Neuronal stem cell (in vitro differentiated cells): Measurements from ENCODE around the gene TM9SF1.
A peak's percentile ranks its signal among the peaks of the same experiment; 100 is the strongest.

ENCODE experiments used
- DNase-seq: peaks from one replicate; pipeline ENCODE4 v3.0.0-alpha.2; 2013; ENCODE audit warnings: low spot score
- H2AFZ ChIP-seq: one replicate; pipeline ENCODE4 v1.6.1; 2013; ENCODE audit warnings: mild to moderate bottlenecking, low read length, inconsistent platforms
- H2AK5ac ChIP-seq: 2 replicates; pipeline ENCODE4 v1.6.1; 2013; ENCODE audit warnings: low read depth, mild to moderate bottlenecking, inconsistent platforms, low read length, moderate library complexity, mixed read lengths
- H2BK120ac ChIP-seq: 2 replicates; pipeline ENCODE4 v1.6.1; 2013; ENCODE audit warnings: low read depth, mild to moderate bottlenecking, inconsistent platforms, low read length, moderate library complexity, mixed read lengths
- H2BK12ac ChIP-seq: one replicate; pipeline ENCODE4 v1.6.1; 2013; ENCODE audit warnings: low read length, inconsistent platforms
- H2BK15ac ChIP-seq: 2 replicates; pipeline ENCODE4 v1.6.1; 2013; ENCODE audit warnings: mild to moderate bottlenecking, low read length, inconsistent platforms, mixed read lengths
- H2BK5ac ChIP-seq: one replicate; pipeline ENCODE4 v1.6.1; 2013; ENCODE audit warnings: inconsistent platforms, mild to moderate bottlenecking, low read length, moderate library complexity
- H3K14ac ChIP-seq: one replicate; pipeline ENCODE4 v1.6.1; 2013; ENCODE audit warnings: low read length, inconsistent platforms
- H3K18ac ChIP-seq: 2 replicates; pipeline ENCODE4 v1.6.1; 2013; ENCODE audit warnings: low read length, inconsistent platforms
- H3K23ac ChIP-seq: 2 replicates; pipeline ENCODE4 v1.6.1; 2013; ENCODE audit warnings: low read depth, mild to moderate bottlenecking, mixed read lengths, low read length, inconsistent platforms; ENCODE audit not compliant: poor library complexity
- H3K27ac ChIP-seq: replicated peaks from 3 replicates; pipeline ENCODE4 v1.5.1; 2013; ENCODE audit warnings: low read length, inconsistent platforms
- H3K27me3 ChIP-seq, 3 experiments: 2 replicates each; pipeline ENCODE4 v1.6.1; 2013; ENCODE audit warnings: low read length in 3 of 3, mild to moderate bottlenecking in 2 of 3, inconsistent platforms in 1 of 3, low read depth in 1 of 3, mixed read lengths in 1 of 3, moderate library complexity in 1 of 3; ENCODE audit not compliant: control insufficient read depth in 3 of 3, insufficient read depth in 3 of 3
- H3K36me3 ChIP-seq, 2 donors: replicated peaks in 1 of 2; 2 replicates each; pipeline ENCODE4 v1.6.1; 2013; ENCODE audit warnings: low read length in 2 of 2; ENCODE audit not compliant: control insufficient read depth in 2 of 2, insufficient read depth in 2 of 2
- H3K4ac ChIP-seq: 2 replicates; pipeline ENCODE4 v1.6.1; 2013; ENCODE audit warnings: inconsistent platforms, mild to moderate bottlenecking, low read length, moderate library complexity
- H3K4me1 ChIP-seq, 2 donors: 1 replicate in 1 of 2; 2 replicates in 1 of 2; pipeline ENCODE4 v1.6.1; 2013; ENCODE audit warnings: low read length in 2 of 2, low read depth in 1 of 2; ENCODE audit not compliant: control insufficient read depth in 2 of 2, insufficient read depth in 1 of 2
- H3K4me2 ChIP-seq: one replicate; pipeline ENCODE4 v1.6.1; 2013; ENCODE audit warnings: mild to moderate bottlenecking, low read length, inconsistent platforms; ENCODE audit not compliant: insufficient read depth, poor library complexity, severe bottlenecking
- H3K4me3 ChIP-seq, 2 donors: 2 replicates each; pipeline ENCODE4 v1.5.1; 2013; ENCODE audit warnings: low read length in 2 of 2, mild to moderate bottlenecking in 2 of 2, inconsistent platforms in 1 of 2, moderate library complexity in 1 of 2
- H3K79me1 ChIP-seq: one replicate; pipeline ENCODE4 v1.6.1; 2013; ENCODE audit warnings: low read depth, mild to moderate bottlenecking, inconsistent platforms, low read length, moderate library complexity
- H3K9ac ChIP-seq: one replicate; pipeline ENCODE4 v1.6.1; 2013; ENCODE audit warnings: mild to moderate bottlenecking, low read depth, low read length, inconsistent platforms; ENCODE audit not compliant: poor library complexity
- H3K9me3 ChIP-seq, 2 donors: replicated peaks in 1 of 2; 2 replicates each; pipeline versions ENCODE3 to v1.6.1; 2013; ENCODE audit warnings: low read length in 2 of 2, mild to moderate bottlenecking in 2 of 2, inconsistent platforms in 1 of 2, low read depth in 1 of 2, mixed read lengths in 1 of 2, moderate library complexity in 1 of 2; ENCODE audit not compliant: control insufficient read depth in 2 of 2, insufficient read depth in 1 of 2
- H4K8ac ChIP-seq: one replicate; pipeline ENCODE4 v1.6.1; 2013; ENCODE audit warnings: low read depth, mild to moderate bottlenecking, inconsistent platforms, low read length, moderate library complexity
- H4K91ac ChIP-seq: one replicate; pipeline ENCODE4 v1.6.1; 2013; ENCODE audit warnings: low read length, low read depth, mild to moderate bottlenecking, inconsistent platforms; ENCODE audit not compliant: poor library complexity
- WGBS, 2 donors: extraction: QIAGEN DNeasy Blood & Tissue Kit; methylation state at CpG; one replicate each; pipeline ENCODE4 v1.1.7; 2013; ENCODE audit warnings: missing lambda C conversion rate in 2 of 2, mixed read lengths in 1 of 2; ENCODE audit not compliant: insufficient read length in 2 of 2, insufficient replicate concordance in 1 of 2; ENCODE audit errors: extremely low coverage in 2 of 2; 5-methylcytosine and 5-hydroxymethylcytosine counted together

The TM9SF1 gene

GRCh38 chr14:24150061-24150460 lies 45.2 kb downstream of the TM9SF1 start:
- DNase-seq = no peak
- no CpG with 5 or more reads among the region's 9 CpGs for WGBS, 2 donors
- no peak overlapping the region for H2BK12ac ChIP-seq

DNA sequence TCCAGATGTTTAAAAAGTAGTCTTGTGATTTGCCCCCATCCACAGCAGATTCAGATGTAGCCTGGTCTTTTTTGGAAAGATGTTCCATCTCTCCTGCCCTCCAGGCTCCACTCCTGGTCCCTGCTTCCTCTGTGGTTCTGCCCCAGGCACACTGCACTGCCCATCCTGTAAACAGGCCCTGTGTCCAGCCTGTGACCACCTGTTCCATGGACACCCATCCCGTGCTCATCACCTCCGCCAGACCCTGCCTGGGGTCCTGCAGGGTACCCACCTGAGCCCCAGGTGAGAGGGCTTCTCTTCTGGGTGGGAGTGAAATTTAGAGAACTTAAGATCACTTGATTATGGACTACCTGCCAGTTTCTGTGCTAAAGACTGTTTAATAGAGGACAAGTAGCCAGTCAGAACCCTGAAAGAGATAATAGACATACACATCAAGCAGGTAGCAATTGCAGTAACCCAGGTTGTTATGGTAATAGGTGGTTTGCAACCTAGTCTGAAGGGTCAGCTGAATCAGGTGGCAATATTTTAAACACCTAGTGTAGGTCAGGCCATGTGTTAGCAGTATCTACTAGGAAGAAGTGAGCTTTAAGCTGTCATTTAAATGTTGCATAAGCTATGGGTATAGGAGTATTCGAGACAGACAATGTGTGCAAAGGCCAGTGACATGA lies 45.8 kb downstream of the TM9SF1 start:
- Histone ChIP-seq H4K91ac (no peak overlapping the region), H3K4me1 (peaks cover 7 to 17% of the 10 kb centered on the region in 2 donors), H3K27me3 (no peaks in the 10 kb centered on the region), H3K36me3 (peaks cover 32 to 59% of the 10 kb centered on the region in 2 donors), H3K4me3 (peak overlapping the region in 1 of 2 donors; percentile 25), H2BK5ac (no peak overlapping the region), H3K14ac (no peak overlapping the region), H3K4me2 (no peak overlapping the region), H4K8ac (no peak overlapping the region), H2BK15ac (no peak overlapping the region), H3K23ac (no peak overlapping the region), H3K9ac (no peak overlapping the region), H3K79me1 (peaks cover 13% of the 10 kb centered on the region), H3K4ac (no peak overlapping the region), H2BK120ac (no peak overlapping the region), H3K9me3 (no peaks in the 10 kb centered on the region), H2AFZ (no peak overlapping the region), H3K18ac (no peak overlapping the region), H2BK12ac (no peak overlapping the region), H2AK5ac (no peak overlapping the region), H3K27ac (no peak overlapping the region)
- no peak for DNase-seq
- WGBS, 2 donors = no CpG with 5 or more reads among the region's 3 CpGs

More at GRCh38 chr14:24150061-24150460, 45.2 kb downstream of the TM9SF1 start:
- Histone ChIP-seq H3K23ac (no peak overlapping the region), H3K79me1 (peaks cover 13% of the 10 kb centered on the region), H3K4me1 (peaks cover 7 to 17% of the 10 kb centered on the region in 2 donors), H4K8ac (no peak overlapping the region), H3K9ac (no peak overlapping the region), H2AK5ac (no peak overlapping the region), H3K27ac (no peak overlapping the region), H2BK15ac (no peak overlapping the region), H3K4me3 (no peak overlapping the region), H2AFZ (no peak overlapping the region), H3K14ac (no peak overlapping the region), H3K4me2 (no peak overlapping the region), H2BK5ac (no peak overlapping the region), H4K91ac (no peak overlapping the region), H3K9me3 (no peaks in the 10 kb centered on the region), H3K4ac (no peak overlapping the region), H3K27me3 (no peaks in the 10 kb centered on the region), H2BK120ac (no peak overlapping the region), H3K18ac (no peak overlapping the region), H3K36me3 (peaks cover 36 to 59% of the 10 kb centered on the region in 2 donors)

GRCh38 chr14:24147761-24148428 lies 47.3 kb downstream of the TM9SF1 start:
- H3K14ac ChIP-seq = peak overlapping the region; percentile 79
- H4K8ac ChIP-seq = no peak overlapping the region
- no peaks in the 10 kb centered on the region for H3K27me3 ChIP-seq
- H2AFZ ChIP-seq = peak overlapping the region; percentile 95
- H2BK12ac ChIP-seq = no peak overlapping the region
- H3K4me1 ChIP-seq = peaks cover 7 to 17% of the 10 kb centered on the region in 2 donors
- peaks cover 35 to 65% of the 10 kb centered on the region in 2 donors for H3K36me3 ChIP-seq
- DNase-seq = no peak
- peak overlapping the region; percentile 97 for H3K4me2 ChIP-seq
- H2BK15ac ChIP-seq = peak overlapping the region; percentile 30
- H2AK5ac ChIP-seq = peak overlapping the region; percentile 86
- peak overlapping the region; percentile 97 for H3K9ac ChIP-seq
- H3K9me3 ChIP-seq = no peaks in the 10 kb centered on the region
- peak overlapping the region; percentile 89 to 96 for H3K4me3 ChIP-seq
- H3K4ac ChIP-seq = no peak overlapping the region
- no peak overlapping the region for H2BK120ac ChIP-seq
- peak overlapping the region; percentile 91 for H3K18ac ChIP-seq
- WGBS, 2 donors = no CpG with 5 or more reads among the region's 29 CpGs
- no peak overlapping the region for H3K27ac ChIP-seq
- H3K23ac ChIP-seq = peak overlapping the region; percentile 11
- H4K91ac ChIP-seq = no peak overlapping the region
- H2BK5ac ChIP-seq = peak overlapping the region; percentile 67
- peaks cover 13% of the 10 kb centered on the region for H3K79me1 ChIP-seq
